ENCODE measurements around the gene SLC35F5. TPM values are rescaled to one million over a fixed set of nuclear protein-coding genes. Genes with fewer than 3 reads are reported as not detected.

Gene SLC35F5
- total RNA-seq, 3 donors from 2014 or later = 78.8 to 132 (median 125) TPM

DNA sequence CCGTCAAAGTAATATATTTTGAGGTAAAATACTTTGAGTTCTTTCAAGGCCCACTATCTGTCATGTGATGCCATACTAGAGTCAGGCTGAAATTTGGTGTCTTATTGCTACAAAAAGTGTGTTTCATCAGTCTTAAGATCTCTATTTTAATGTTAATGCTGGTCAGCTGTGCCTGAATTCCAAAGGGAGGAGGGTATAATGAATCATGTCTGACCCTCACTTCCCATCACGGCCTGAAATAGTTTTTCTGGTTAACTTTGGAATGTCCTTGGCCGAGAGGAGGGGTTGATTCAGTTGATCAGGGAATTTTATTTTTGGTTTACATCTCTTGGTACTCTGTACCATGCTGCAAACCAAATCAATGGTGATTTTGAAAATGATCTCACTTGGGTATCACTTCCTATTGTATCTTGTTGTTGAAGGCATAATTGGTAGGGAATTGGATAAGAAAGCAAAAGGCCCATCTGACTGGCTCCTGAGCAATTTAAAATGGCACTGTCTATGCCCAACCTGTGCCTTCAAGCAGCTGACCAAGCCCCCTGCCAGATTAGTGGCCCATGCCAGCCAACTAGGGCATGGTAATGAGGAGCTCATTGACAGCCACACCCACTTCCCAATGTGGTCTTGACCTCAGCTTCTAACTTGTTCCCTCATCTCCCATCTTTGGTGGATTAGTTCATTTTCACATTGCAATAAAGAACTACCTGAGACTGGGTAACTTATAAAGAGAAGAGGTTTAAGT is 6.1 kb upstream of the SLC35F5 start:
- Histone ChIP-seq H3K36me3 (ENCODE audit: low read depth) (no peaks in the 10 kb centered on the region), H3K4me1 (ENCODE audit: low read depth) (peaks cover 5% of the 10 kb centered on the region), H3K4me3 (no peak overlapping the region), H3K9me3 (no peaks in the 10 kb centered on the region)
- intact Hi-C loops (cut with DNase I, micrococcal nuclease) = no loop called here
- TF ChIP-seq, protein P1, sequence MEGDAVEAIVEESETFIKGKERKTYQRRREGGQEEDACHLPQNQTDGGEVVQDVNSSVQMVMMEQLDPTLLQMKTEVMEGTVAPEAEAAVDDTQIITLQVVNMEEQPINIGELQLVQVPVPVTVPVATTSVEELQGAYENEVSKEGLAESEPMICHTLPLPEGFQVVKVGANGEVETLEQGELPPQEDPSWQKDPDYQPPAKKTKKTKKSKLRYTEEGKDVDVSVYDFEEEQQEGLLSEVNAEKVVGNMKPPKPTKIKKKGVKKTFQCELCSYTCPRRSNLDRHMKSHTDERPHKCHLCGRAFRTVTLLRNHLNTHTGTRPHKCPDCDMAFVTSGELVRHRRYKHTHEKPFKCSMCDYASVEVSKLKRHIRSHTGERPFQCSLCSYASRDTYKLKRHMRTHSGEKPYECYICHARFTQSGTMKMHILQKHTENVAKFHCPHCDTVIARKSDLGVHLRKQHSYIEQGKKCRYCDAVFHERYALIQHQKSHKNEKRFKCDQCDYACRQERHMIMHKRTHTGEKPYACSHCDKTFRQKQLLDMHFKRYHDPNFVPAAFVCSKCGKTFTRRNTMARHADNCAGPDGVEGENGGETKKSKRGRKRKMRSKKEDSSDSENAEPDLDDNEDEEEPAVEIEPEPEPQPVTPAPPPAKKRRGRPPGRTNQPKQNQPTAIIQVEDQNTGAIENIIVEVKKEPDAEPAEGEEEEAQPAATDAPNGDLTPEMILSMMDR (IDR thresholded peaks at IDR 0.05) = no peak
- ATAC-seq (no peak), DNase-seq (no peak)

DNA sequence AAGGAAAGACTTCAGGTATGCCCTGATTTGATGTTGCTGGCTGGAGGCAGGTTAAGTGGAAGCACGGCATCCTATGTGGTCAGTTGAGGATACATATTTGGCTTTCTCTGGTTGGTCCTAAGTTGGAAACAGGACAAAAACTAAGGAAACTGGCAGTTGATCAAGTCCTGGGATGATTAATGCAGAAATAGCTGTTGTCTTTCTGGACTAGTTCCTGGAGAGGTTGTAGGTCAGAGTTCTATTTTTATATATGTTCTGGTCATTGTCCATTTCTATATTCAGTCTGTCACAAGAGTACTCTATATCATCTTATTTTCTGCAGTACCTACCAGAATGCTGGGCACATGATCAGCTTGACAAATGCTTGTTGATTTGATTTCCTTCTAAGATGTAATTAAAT is 4.0 kb upstream of the SLC35F5 start:
- intact Hi-C loops (cut with DNase I, micrococcal nuclease) = no loop called here
- H3K4me3 ChIP-seq = no peak overlapping the region
- no peaks in the 10 kb centered on the region for H3K9me3 ChIP-seq
- no peaks in the 10 kb centered on the region for H3K36me3 ChIP-seq (ENCODE audit: low read depth)
- TF ChIP-seq, protein P1 (IDR thresholded peaks at IDR 0.05) = no peak
- DNase-seq (no peak), ATAC-seq (no peak)
- peaks cover 13% of the 10 kb centered on the region for H3K4me1 ChIP-seq (ENCODE audit: low read depth)

DNA sequence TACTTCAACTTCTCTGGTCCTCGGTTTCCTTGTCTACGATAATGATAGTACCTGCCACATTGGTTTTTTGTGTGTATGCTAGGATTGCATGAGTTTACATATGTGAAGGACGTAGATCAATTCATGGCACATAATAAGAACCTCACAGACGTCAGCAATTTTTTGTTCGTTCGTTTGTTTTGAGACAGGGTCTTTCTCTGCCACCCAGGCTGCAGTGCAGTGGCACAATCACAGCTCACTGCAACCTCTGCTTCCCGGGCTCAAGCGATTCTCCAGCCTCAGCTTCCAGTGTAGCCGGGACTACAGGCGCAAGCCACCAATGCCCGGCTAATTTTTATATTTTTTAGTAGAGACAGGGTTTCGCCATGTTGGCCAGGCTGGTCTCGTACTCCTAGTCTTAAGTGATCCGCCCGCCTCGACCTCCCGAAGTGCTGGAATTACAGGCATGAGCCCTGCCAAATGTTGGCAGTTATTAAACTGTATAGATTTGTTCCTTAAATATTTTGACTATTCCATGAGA is 756 bp upstream of the SLC35F5 start:
- intact Hi-C loops (cut with DNase I, micrococcal nuclease) = loop anchor here in 1 of 2 donors (5.0 kb wide), 1 partner anchor 130 kb away; no protein-coding TSS in a partner anchor
- H3K4me1 ChIP-seq (ENCODE audit: low read depth) = peaks cover 30% of the 10 kb centered on the region
- H3K4me3 ChIP-seq = peak overlapping the region; percentile 96
- peak in 2 of 3 donors; percentile 41 to 52 for DNase-seq
- H3K36me3 ChIP-seq (ENCODE audit: low read depth) = no peaks in the 10 kb centered on the region
- no peaks in the 10 kb centered on the region for H3K9me3 ChIP-seq
- ATAC-seq = peak; percentile 5
- TF ChIP-seq, protein P1 (IDR thresholded peaks at IDR 0.05) = no peak

DNA sequence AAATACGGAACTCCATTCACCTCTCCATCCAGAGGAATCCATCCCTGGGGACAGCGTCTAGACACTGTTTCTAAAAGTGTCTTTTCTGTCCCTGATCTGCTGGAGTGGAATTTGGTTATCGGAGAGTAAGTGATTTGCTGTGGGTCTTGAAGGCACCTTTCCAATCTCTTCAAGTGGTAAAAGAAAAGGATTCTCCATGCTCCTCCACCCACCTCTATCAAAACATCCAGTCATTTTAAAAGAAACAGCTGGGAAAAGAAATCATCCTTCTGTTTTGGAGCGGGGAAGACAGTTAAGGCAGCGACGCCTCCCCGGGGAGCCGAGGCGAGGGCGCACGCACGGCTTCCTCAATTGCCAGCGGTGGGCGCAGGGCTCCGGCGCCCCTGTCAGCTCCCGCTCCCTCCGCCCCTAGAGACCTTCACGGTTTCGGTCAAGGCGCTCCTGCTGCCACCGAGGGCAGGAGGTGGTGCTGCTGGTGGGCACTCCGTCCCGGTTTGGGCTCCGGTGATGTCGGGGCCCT is 547 bp downstream of the SLC35F5 start:
- Histone ChIP-seq H3K4me3 (peak overlapping the region; percentile 96), H3K9me3 (no peaks in the 10 kb centered on the region), H3K4me1 (ENCODE audit: low read depth) (peaks cover 28% of the 10 kb centered on the region), H3K36me3 (ENCODE audit: low read depth) (no peaks in the 10 kb centered on the region)
- TF ChIP-seq, protein P1 (IDR thresholded peaks at IDR 0.05) = no peak
- ATAC-seq = peak; percentile 59
- DNase-seq = no peak
- intact Hi-C loops (cut with DNase I, micrococcal nuclease) = loop anchor here in 1 of 2 donors (5.0 kb wide), 1 partner anchor 131 kb away; no protein-coding TSS in a partner anchor

DNA sequence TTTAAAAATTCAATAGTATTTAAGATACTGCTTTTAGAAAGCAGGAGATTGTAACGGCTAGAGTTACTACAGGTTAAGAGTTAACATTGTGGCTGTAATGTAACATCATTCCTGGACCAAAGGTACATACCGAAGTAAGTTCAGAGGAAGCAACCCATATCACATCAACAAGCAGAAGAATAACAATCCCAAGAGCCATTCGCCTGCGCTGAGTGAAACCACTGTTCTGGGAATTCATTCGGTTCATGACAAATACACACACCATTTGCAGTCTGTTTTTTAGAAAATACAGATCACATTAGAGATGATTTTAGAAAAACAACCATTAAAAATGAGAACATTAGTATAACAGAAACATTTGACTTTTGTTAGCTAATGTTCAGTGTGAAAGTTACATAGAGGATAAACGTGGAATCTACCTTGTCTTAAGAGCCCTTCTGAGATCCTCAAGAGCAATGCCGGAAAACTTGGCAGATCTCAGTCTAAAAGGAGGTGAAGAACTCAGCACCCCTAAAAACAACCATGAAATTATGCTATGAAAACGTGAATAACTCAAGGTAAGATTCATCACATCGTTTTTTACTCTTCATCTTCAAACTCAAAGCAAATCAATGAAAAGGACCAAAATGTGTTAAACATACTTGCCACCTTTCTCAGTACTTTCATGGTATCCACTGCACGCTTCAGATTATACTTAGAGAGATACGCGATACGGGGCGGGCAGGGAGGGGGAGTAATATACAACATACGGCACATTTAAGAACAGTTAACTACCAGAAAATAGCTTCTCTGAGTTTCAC is 1.2 kb downstream of the SLC35F5 start:
- intact Hi-C loops (cut with DNase I, micrococcal nuclease) = loop anchor here in 1 of 2 donors (5.0 kb wide), 1 partner anchor 132 kb away; no protein-coding TSS in a partner anchor

More for the DNA sequence above, 1.2 kb downstream of the SLC35F5 start:
- H3K4me3 ChIP-seq = peak overlapping the region; percentile 7
- peaks cover 28% of the 10 kb centered on the region for H3K4me1 ChIP-seq (ENCODE audit: low read depth)
- H3K36me3 ChIP-seq (ENCODE audit: low read depth) = no peaks in the 10 kb centered on the region
- TF ChIP-seq, protein P1 (IDR thresholded peaks at IDR 0.05) = no peak
- ATAC-seq (peak; percentile 2), DNase-seq (peak in 1 of 3 donors; percentile 44)
- no peaks in the 10 kb centered on the region for H3K9me3 ChIP-seq

Measured in mucosa of descending colon (tissue), 3 donors.